ENCODE results near the gene CCL4L2.
"Not testable (repeated sequence)": the region's sequence is repeated elsewhere in the genome, so short reads cannot be mapped to it uniquely, and the experiment has no call there.

CCL4L2 gene

DNA sequence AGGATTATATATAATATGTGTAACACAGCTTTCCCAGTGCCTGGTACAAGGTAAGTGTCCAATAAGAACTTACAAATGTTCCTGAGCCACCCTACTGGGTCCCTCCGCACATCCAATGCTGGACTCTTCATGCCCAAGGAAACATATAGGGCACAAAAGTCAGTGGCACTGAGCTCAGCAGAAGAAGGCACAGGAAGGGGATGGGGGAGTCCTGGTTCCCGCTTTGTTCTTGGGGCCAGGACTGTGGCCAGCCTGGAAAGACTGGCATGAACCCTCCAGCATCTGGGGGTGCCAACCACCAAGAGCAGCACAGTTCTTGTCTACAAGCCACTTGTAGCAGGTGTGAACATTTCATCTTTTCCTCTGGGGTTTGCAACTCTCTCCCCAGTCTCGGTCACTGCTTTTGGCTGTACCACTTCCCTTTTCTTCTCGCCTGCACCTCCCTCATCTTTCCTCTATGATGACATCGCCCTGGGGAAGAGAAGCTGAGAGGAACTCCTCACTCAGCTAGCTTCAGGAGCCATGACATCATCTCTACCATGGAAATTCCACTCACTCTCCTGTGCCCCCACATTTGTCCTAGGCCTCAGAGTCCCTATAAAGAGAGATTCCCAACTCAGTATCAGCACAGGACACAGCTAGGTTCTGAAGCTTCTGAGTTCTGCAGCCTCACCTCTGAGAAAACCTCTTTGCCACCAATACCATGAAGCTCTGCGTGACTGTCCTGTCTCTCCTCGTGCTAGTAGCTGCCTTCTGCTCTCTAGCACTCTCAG lies at the start of gene CCL4L2:
CCL4L2 (plus strand) TSS at position 625 of the 773 bp plus-strand sequence.
- DNase-seq, result not testable (repeated sequence)

- DNase-seq, result not testable (repeated sequence)
Measured at GRCh38 chr17:36168836-36169235, 42.0 kb upstream of the CCL4L2 start.

DNA sequence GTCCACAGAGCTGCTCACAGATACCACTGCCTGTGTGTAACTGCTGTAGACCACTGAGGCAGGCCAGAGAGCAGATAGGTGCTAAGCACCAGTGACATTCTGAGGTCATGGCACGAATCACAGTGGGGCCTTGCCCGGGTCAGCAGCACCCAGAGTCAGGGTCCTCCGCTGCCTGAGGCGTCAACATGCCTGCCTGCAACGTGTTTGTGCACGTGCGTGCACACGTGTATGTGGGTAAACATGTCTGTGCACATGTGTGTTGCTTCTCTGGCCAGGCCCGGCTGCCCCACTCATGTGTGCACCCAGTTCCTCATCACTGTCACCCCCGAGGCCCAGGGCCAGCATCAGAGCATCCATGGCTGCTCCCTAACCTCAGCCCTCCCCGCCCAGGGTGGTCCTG lies 34.3 kb upstream of the CCL4L2 start, which contains the start of gene TBC1D3B:
TBC1D3B (minus strand) TSS at position 101 of the 400 bp plus-strand sequence. CDS start 1,586 bp downstream, outside the sequence.
- DNase-seq, result not testable (repeated sequence)

DNA sequence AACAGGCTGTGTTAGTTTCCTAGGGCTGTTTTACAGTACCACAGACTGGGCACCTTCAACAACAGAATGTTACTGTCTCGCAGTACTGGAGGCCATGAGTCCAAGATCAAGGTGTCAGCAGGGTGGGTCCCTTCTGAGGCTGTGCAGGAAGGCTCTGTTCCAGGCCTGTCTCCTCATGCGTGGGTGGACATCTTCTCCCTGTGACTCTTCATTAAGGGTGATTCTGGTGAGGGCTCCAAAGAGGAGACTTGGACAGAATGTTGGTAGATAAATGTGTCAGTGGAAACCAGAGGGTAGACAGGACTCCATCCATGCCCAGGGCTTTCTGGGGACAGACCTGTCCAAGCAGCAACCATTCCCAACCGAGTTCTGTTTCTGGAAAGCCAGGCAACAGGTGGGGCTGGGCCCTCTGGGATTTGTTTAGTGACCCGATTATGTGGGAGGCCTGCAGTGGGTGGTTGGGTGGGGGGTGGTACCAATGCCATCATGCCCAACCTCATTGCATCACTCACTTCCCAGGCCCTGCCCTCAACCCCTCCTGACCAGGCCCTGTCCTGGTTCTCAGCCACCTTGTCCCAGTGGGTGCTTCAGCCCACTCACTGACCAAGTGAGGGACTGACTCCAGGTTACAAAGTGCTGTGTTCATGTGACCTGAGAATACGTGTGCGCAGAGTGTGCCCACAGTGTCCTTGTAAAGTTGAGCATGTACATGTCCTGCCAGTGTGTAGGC lies 29.3 kb upstream of the CCL4L2 start:
- not testable (repeated sequence) for DNase-seq

GRCh38 chr17:36182176-36183000 lies 28.5 kb upstream of the CCL4L2 start:
- no peak for DNase-seq

GRCh38 chr17:36183001-36183971 lies 27.6 kb upstream of the CCL4L2 start:
- DNase-seq, result no peak

DNA sequence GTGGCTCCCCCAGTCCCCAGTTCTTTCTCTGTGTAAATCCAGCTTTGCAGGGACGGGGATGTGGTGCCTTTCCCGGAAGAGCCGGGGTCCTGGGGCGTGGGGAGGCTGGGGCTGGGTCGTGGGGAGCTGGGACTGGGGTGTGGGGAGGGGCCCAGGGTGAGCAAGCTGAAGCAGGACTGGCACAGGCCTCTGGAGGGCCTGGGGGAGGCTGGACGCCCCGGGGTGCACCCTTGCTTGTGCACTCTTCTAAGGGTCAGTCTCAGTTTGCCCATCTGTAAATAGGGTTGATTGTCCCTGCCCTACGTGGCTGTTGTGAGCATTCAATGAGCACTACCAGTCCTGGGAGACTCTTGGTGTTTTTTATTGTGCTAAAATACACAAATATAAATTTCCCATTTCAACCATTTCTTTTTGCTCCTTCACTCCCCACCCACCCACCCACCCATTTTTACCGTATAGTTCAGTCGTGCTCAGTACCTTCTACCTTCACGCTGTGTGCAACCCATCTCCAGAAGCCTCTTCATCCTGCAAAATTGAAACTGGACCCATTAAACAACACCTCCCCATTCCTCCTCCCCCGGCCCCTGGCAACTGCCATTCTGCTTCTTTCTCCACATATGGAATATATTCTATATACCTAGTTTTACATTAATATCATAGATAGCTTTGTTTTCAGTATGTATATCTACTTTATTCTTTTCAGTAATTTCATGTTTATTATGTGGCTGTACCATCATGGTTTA lies 26.7 kb upstream of the CCL4L2 start:
- DNase-seq, result no peak

GRCh38 chr17:36185416-36185815 lies 25.4 kb upstream of the CCL4L2 start:
- no peak for DNase-seq

DNA sequence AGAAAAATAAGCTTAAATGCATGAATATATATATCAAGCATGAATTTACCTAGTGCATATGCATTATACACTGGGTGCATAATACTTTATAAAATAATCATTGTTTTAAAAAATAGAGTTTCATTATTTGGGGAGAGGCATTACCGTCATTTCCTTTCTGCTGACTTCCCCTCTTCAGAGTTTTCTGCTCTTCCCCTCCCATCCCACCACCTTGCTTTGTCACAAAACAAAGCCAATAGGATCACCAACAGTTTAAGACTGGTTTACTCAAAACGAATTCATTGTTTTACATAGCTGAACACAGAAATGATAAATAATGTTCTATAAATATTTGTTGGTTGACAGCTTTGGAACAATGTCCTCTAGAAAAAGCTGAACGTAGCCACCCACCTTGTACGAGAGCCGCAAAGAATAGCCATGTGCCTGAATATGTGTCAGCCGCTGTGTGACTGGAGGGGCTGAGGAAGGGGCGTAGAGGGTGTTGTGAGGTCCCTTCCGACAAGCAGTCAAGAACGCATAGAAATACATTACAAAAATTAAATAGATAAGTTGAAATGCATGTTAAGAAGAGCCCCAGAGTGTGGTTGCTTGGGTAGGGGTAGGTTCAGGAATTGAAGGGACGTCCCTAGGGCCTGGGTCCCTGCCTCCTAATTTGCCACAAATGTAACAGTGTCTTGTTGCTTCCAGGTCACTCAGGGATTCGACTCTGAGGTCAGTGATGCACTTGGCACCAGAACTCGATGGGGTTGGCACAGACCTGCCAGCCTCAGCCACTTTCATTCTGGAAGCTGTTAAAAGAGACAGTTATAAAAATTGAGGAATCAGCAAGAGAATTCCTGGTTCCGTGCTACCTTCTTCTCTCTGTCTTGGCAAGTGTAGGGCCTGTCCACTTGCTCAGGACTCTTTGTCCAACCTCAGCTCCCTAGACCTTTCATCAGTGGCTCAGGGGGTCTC lies 23.8 kb upstream of the CCL4L2 start:
- DNase-seq, result not testable (repeated sequence)

GRCh38 chr17:36187943-36188665 lies 22.8 kb upstream of the CCL4L2 start:
- not testable (repeated sequence) for DNase-seq

- DNase-seq, result no peak
Measured at GRCh38 chr17:36188891-36189306, 22.0 kb upstream of the CCL4L2 start.

DNA sequence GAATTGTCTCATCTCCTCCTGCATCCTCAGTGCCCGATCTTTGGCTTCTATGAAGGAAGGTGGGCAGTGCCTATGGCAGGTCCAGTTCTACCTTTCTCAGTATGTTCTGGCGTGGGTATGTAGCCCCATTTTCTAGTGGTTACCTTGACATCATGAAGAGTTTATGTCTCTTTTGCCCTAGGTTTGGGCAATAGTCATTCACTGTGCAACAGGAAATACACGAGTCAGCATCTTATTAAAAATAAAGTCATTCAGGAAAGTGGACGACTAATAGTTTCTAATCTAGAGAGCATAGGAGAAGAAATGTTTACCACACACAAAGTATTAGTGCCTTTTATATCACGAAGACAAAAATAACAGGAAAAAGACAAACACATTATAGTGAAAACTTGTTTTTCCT lies 20.9 kb upstream of the CCL4L2 start:
- DNase-seq, result not testable (repeated sequence)

- DNase-seq, result not testable (repeated sequence)
Measured at GRCh38 chr17:36190549-36191330, 20.1 kb upstream of the CCL4L2 start.

DNA sequence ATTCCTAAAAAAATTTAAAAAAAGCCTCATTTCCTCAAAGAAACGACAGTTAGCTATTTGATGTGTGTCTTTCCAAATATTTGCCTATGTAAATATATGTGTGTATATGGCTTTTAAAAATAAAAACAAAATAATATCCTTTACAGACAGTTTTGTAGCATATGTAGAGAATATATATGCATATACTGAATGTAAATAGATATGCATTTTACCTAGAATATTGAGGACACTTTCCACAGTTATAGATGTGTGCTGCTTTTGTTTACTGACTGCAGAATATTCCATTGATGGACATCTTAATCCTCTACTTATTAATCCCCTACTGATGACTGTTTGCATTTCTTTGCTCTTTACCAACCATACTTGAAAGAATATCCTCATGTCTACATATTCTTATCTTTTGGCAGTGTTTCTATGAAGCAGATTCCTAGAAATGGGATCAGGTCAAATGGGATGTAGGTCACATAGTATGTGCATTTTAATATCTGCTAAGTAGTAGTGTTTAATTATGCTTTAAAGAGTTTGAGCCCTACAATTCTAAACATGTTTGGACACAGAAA lies 17.6 kb upstream of the CCL4L2 start:
- no peak for DNase-seq

- DNase-seq, result not testable (repeated sequence)
Measured at GRCh38 chr17:36194147-36194831, 16.6 kb upstream of the CCL4L2 start.

- not testable (repeated sequence) for DNase-seq
Measured at GRCh38 chr17:36194832-36195433, 15.9 kb upstream of the CCL4L2 start.

Measured in NCI-H2029 (cell line).